Activated CD4-positive, alpha-beta T cell treated with anti-CD3 and anti-CD28 coated beads, Interleukin-2, amount 50 U/mL, for 4 hours (primary cell): ENCODE data around the gene BOD1L1.

ENCODE experiments used
- DNase-seq, 2 experiments: peaks; one replicate each; pipeline ENCODE4 v3.0.0-alpha.2; 2020

Gene BOD1L1

GRCh38 chr4:13538427-13538973, 89.0 kb downstream of the BOD1L1 start:
- DNase-seq = no peak

- DNase-seq = no peak
Observed at GRCh38 chr4:13537832-13538177, 89.7 kb downstream of the BOD1L1 start.

DNA sequence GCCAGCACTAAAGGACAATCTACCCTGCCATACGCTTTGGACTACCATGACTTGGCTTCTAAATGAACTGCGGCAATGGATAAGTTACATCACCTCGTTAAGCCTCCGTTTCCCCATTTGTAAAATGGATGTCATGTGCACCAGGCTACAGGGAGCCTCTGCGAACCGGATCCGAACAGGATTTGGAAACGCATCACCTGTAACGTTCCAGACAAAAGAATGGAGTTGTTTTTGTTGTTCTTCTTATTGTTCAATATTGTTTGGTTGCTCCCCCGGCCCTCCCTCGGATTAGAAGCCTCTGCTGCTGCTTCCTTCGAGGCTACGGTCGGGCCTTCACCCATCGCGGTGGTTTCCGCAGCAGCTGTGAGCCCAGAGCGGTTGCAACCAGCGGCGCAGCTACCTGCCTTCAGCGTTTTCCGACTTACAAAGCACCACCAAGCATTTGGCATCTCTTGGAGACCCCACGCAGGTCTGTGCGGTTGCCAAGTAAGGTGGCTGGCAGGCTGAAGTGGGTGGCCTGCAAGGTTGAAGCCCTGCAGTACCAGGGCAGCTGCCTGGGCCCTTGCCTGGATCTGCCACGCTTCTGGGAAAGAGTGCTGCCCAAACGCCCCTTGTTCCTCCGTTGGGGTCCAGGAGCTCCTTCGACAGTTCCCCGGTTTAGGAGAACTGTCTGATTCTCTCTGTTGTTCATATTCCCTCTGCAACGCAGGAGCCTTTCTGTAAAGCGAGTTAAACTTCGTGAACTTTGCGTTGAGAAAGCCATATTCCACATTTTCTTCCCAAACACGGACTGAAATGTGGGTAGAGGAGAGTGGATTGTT, 90.3 kb downstream of the BOD1L1 start:
- DNase-seq = no peak

DNA sequence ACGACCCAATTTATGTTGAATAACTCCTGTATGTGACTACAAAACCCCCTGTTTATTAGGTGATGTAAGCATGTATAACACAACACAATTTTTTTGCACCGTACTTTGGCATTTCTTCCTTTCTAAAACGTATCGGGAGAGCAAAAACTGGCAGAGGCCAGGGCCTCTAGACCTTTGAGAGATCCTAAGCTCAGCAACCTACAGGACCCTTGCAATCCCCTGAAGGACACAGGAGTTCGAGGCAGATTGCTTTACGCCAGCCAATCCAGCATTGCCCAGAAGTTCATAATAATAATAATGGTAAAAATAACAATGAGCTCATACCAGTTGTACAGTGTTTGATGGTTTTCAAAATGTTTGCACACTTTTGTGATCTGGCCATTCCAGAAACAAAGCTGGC, 90.9 kb downstream of the BOD1L1 start:
- DNase-seq = no peak

GRCh38 chr4:13535708-13536361, 91.7 kb downstream of the BOD1L1 start:
- no peak for DNase-seq

DNA sequence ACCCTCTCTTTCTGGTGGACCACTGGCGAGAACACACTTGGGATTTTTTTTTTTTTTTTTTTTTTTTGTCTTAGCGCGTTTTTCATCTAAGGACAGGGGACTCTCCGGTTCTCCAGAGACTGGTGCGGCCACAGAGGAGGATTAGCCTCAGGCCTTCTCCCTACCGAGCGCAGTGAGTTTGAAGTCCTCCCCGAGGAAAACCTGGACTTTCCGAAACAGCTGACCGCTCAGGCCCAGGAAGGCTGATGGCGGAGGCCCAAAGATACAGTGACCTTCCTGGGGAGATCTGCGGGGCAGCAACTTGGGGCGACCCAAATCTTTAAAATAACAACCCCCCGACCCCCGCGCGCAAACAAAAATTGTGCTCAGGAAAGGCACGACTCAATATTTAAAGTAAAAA, 92.4 kb downstream of the BOD1L1 start:
- no peak for DNase-seq

GRCh38 chr4:13534344-13535063, 93.0 kb downstream of the BOD1L1 start:
- DNase-seq = no peak

GRCh38 chr4:13533670-13534343, 93.7 kb downstream of the BOD1L1 start:
- DNase-seq = no peak

- no peak for DNase-seq
Observed at GRCh38 chr4:13531625-13531998, 95.9 kb downstream of the BOD1L1 start.

GRCh38 chr4:13530823-13531624, 96.5 kb downstream of the BOD1L1 start:
- DNase-seq = no peak

GRCh38 chr4:13529128-13529919, 98.2 kb downstream of the BOD1L1 start:
- no peak for DNase-seq

DNA sequence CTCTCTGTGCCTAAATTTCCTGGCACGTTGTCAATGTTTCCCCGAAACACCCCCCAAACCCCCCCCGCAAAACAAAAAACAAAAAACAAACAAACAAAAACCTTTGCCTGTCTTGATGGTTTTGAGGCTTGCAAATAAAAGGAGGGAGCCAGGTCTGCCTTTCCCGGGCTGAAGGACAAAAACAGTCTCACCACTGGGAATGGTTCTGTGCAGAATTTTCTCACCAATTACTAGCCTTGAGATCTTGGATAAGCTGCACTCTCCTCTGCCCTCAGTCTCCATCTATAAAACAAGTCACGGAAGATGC, 98.8 kb downstream of the BOD1L1 start:
- no peak for DNase-seq

DNA sequence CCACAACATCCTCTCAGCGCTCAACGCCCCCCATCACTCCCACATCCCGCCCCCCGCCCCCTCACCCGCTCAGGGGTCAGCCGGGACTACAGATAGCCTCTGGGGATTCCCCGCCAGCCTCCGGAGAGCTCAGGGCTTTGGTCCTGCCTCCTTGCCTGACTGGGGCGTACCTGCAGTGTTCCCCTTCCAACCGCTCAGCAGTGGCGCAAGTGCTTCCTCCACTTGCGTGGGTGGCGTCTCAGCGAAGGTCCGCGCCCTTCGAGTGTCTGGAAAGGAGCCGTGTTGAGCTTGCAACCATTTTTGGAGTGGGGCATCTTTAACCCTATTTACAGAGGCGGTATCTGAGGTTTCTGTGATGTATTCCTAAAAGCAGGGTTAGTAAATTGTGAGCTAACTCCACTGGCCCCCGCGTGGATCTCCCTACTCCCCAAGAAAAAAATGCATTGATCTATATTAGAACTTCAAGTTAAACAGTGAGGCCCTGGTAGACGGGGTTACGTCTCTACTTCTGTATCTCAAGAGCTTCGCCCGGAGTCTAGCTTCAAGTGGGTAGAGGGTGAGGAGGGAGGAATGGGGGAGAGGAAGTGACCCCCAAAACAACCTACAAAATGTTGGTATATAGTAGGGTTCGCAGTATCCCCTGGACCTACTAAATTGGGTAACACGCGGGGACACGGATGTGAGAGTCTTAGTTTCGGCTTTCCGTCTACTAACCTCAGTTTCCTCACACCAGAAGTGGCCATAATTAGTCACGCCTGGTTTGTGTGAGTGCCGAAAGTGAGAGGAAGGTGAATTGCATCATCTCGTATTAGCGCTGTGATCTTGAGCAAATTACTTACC, 99.3 kb downstream of the BOD1L1 start:
- DNase-seq = no peak

- DNase-seq = no peak
Observed at GRCh38 chr4:13527192-13527980, 100.1 kb downstream of the BOD1L1 start.

DNA sequence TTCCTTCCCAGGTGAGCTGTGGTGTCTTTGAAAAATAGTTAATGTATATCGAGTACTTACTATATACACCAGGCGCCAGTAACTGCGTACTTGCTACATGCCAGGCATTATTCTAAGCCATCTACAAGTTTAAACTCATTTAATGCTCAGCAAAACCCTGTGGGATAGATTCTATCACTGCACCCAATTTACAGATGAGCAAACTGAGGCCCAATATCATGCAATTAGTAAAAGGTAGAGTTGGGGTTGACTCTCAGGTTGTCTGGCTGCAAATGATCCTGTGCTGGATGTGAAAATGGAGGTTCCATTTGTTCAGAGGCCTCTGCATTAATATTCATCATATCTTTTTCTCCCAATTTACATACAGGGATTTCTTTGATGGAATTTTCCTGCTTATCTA, 100.9 kb downstream of the BOD1L1 start:
- DNase-seq = no peak

DNA sequence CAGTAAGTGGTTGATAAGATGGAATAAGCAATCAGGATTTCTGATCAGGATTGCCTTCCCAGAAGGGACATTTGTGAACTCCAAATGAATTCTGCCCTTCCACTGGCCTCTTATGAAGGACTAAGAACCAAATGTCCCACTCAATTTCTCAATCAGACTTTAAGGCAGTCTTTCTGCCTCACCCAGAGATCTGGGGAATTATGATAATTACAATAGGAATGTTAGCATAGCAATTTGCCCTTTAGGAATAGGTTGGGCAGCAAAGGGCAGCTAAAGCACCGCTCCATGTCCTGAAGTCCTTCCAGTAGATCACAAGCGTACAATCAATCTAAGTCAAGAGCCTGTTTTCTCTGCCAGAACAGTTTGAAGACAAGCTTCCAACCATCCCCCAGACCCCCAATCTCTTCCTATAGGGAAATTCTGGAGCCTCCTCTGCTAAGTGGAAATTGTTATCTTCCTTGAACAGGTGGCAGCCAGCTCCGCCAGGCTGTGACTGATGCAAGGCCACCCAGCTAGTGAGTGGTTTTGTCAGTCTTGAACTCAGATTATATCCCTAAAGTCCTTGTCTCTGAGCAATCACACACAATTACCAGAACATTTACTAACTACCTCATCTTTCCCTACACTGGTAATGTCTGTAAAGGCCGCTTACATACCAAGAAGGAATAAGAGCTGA, 101.8 kb downstream of the BOD1L1 start:
- no peak for DNase-seq

GRCh38 chr4:13524504-13525243, 102.9 kb downstream of the BOD1L1 start:
- no peak for DNase-seq
